ENCODE measurements around the gene RFX7.

The RFX7 gene

GRCh38 chr15:56042498-56042897 is 201.2 kb downstream of the RFX7 start:
- DNase-seq = no peak

GRCh38 chr15:56042031-56042430 is 201.6 kb downstream of the RFX7 start:
- no peak for DNase-seq

GRCh38 chr15:56040081-56041035 is 203.3 kb downstream of the RFX7 start:
- no peak for DNase-seq

- no peak for DNase-seq
Observed at GRCh38 chr15:56038707-56039106, 205.0 kb downstream of the RFX7 start.

- DNase-seq = no peak
Observed at GRCh38 chr15:56038015-56038414, 205.7 kb downstream of the RFX7 start.
